ENCODE data around the gene SLC25A33.

Gene SLC25A33

DNA sequence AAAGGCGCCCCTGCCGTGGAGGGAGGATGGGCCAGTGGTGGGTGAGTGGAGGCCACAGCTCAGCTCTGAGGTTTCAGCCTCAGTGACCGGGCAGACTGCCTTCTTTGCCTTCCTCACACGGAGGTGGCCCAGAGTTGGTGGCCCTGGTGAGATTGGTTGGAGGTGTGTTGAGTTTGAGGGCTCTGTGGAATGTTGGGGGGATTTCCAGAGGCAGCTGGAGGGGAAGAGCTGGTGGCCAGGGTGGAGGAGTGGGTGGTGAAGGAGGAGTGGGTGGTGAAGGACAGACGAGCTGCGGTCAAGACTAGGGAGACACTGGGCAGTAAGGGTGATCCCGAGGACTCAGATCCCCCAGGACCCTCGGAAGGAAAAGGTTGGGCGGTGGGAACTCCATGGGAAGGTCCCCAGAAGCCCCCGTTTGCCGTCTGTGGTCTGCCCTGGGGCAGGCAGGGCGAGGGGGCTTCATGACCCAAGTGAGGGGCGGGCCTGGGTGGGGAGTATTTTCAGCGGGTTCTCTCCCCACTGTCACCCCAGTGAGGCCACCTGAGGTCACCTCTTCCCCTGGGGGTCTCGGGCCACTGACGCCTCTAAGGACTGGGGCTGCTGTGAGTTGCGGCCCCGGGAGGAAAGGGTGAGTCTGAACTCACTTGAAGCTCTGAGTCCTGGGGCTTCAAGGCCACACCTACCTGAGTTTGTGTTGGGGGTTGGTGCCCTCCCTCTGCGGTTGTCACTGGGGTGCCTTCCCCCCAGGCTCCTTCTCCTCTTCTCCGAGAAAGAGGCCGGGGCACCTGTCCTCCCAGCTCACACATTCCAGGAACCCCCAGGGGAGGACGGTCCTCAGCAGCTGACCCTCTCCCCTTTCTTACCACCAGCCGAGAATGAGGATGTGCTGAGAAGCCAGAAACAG lies 89.5 kb downstream of the SLC25A33 start:
- FAIRE-seq (no peak), DNase-seq (ENCODE audit: insufficient read length, low spot score) (no peak)
- TF ChIP-seq POU2F2 (IDR thresholded peaks at IDR 0.05; ENCODE audit: low read depth, low read length) (peak; percentile 29; the same call in 1 of the 2 replicates), TAF1 (IDR thresholded peaks at IDR 0.05; ENCODE audit: low read depth, low read length) (peak; percentile 77), POLR2A (IDR thresholded peaks at IDR 0.05; ENCODE audit: low read depth, low read length) (peak; percentile 60), PAX5 (IDR thresholded peaks at IDR 0.05; ENCODE audit: insufficient read depth, low read length, severe bottlenecking) (no peak), POLR2AphosphoS5 (IDR thresholded peaks at IDR 0.05; ENCODE audit: low read depth, low read length) (peak; percentile 80), SPI1 (IDR thresholded peaks at IDR 0.05; ENCODE audit: low read depth, low read length) (no peak)

GRCh38 chr1:9629445-9630201 lies 90.4 kb downstream of the SLC25A33 start:
- peak; percentile 95 for FAIRE-seq
- no peak for TF ChIP-seq PAX5 (IDR thresholded peaks at IDR 0.05; ENCODE audit: insufficient read depth, low read length, severe bottlenecking)
- no peak; the same call in 1 of the 2 replicates for TF ChIP-seq TAF1 (IDR thresholded peaks at IDR 0.05; ENCODE audit: low read depth, low read length)
- no peak; the same call in 1 of the 2 replicates for TF ChIP-seq POLR2AphosphoS5 (IDR thresholded peaks at IDR 0.05; ENCODE audit: low read depth, low read length)
- peak; percentile 98 for TF ChIP-seq SPI1 (IDR thresholded peaks at IDR 0.05; ENCODE audit: low read depth, low read length)
- TF ChIP-seq POU2F2 (IDR thresholded peaks at IDR 0.05; ENCODE audit: low read depth, low read length), result no peak; the same call in 1 of the 2 replicates
- TF ChIP-seq POLR2A (IDR thresholded peaks at IDR 0.05; ENCODE audit: low read depth, low read length), result no peak
- no peak for DNase-seq (ENCODE audit: insufficient read length, low spot score)

DNA sequence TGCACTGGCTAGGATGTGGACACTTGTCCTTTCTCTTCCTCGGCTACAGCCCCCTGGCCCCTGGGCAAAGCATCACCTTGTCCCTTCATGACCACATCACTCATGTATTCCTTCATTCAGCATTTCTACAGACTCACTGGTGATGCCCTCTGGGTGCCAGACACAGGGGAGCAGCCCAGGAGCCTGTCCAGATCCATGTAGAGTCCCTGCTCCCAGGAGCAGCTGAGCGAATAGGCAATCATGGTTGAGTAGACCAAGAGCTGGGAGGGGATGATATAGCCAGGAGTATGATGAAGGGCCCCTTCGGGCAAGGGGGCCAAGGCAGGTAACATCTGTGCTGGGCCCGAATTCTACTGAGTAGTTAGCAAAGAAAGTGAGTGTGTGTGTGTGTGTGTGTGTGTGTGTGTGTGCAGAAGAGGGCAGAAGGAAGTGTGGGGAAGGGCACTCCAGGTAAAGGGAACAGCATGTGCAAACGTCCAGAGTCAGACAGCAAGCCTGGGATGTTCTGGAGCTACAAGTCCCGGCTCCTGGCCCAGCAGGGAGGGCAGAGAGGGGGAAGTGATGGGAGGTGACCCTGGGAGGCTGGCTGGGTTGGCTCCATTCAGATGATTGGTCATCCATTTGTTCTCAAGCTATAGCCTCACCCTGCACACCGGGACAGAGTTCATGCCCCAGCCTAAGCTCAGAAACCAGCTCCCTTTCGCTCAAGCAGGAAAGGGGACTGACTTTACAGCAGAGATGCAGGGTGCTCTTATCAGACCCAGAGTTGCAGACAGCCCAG lies 91.3 kb downstream of the SLC25A33 start:
- TF ChIP-seq POLR2A (IDR thresholded peaks at IDR 0.05; ENCODE audit: low read depth, low read length) (0 out of 2 replicates have a peak, but pooled peaks have one; percentile 10), PAX5 (IDR thresholded peaks at IDR 0.05; ENCODE audit: insufficient read depth, low read length, severe bottlenecking) (no peak)
- no peak for FAIRE-seq
- DNase-seq (ENCODE audit: insufficient read length, low spot score), result no peak

- DNase-seq (ENCODE audit: insufficient read length, low spot score) (no peak), FAIRE-seq (no peak)
- TF ChIP-seq SPI1 (IDR thresholded peaks at IDR 0.05; ENCODE audit: low read depth, low read length) (no peak), TAF1 (IDR thresholded peaks at IDR 0.05; ENCODE audit: low read depth, low read length) (no peak), POLR2AphosphoS5 (IDR thresholded peaks at IDR 0.05; ENCODE audit: low read depth, low read length) (no peak), POU2F2 (IDR thresholded peaks at IDR 0.05; ENCODE audit: low read depth, low read length) (no peak), PAX5 (IDR thresholded peaks at IDR 0.05; ENCODE audit: insufficient read depth, low read length, severe bottlenecking) (no peak), POLR2A (IDR thresholded peaks at IDR 0.05; ENCODE audit: low read depth, low read length) (no peak)
These were observed 92.3 kb downstream of the SLC25A33 start for GRCh38 chr1:9631613-9632012.

DNA sequence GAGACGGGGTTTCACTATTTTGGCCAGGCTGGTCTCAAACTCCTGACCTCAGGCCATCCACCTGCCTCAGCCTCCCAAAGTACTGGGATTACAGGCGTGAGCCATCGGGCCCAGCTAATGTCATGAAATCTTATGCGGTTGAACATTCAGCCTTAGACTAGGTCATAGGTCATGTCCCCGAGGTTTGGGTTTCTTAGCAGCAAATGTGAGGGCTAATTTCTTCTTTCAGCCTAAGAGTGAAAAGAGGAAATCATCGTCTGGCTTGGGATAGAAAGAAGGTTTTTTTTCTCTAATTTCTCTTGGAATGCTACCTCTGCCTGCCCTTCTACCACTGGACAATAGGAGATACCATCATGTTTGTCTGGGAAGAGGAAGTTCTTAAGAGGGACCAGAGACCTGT lies 94.2 kb downstream of the SLC25A33 start:
- TF ChIP-seq POLR2A (IDR thresholded peaks at IDR 0.05; ENCODE audit: low read depth, low read length) (no peak), TAF1 (IDR thresholded peaks at IDR 0.05; ENCODE audit: low read depth, low read length) (no peak), SPI1 (IDR thresholded peaks at IDR 0.05; ENCODE audit: low read depth, low read length) (no peak), PAX5 (IDR thresholded peaks at IDR 0.05; ENCODE audit: insufficient read depth, low read length, severe bottlenecking) (no peak), POU2F2 (IDR thresholded peaks at IDR 0.05; ENCODE audit: low read depth, low read length) (no peak), POLR2AphosphoS5 (IDR thresholded peaks at IDR 0.05; ENCODE audit: low read depth, low read length) (no peak)
- no peak for FAIRE-seq
- no peak for DNase-seq (ENCODE audit: insufficient read length, low spot score)

DNA sequence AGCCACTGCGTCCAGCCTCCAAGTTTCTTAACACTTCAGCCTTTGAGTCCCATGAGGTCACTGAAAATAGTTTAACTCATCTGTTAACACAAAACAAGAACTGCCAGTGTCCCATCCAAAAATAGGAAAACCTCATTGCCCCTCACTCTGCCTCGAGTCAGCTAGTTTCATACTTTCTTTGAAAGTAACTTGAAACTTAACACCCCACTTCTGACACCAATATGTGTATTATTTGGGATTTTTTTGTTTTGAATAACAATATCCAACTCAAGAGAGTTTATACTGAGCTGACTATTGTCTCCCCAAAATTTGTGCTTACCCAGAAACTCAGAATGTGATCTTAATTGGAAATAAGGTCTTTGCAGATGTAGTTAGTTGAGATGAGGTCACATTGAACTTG lies 95.3 kb downstream of the SLC25A33 start:
- TF ChIP-seq POU2F2 (IDR thresholded peaks at IDR 0.05; ENCODE audit: low read depth, low read length) (no peak), POLR2A (IDR thresholded peaks at IDR 0.05; ENCODE audit: low read depth, low read length) (no peak), PAX5 (IDR thresholded peaks at IDR 0.05; ENCODE audit: insufficient read depth, low read length, severe bottlenecking) (no peak), POLR2AphosphoS5 (IDR thresholded peaks at IDR 0.05; ENCODE audit: low read depth, low read length) (no peak), SPI1 (IDR thresholded peaks at IDR 0.05; ENCODE audit: low read depth, low read length) (no peak), TAF1 (IDR thresholded peaks at IDR 0.05; ENCODE audit: low read depth, low read length) (no peak)
- FAIRE-seq, result no peak
- DNase-seq (ENCODE audit: insufficient read length, low spot score), result no peak

Data from GM12891 (cell line).